ENCODE results near the gene ACHE.

GRCh38 chr7:100942045-100942774 is 46.5 kb upstream of the ACHE start:
- TF ChIP-seq CTCF (conservative IDR thresholded peaks at IDR 0.05 in 1 of 2, IDR thresholded peaks at IDR 0.05 in 1 of 2; ENCODE audit: low read depth in 1 of 2, low read length in 2 of 2), result no peak
- TF ChIP-seq EZH2 (IDR thresholded peaks at IDR 0.05; ENCODE audit: low read length, missing control alignments), result no peak
